HFF-Myc (cell line): ENCODE results near the gene PGC.

Experiments used
- DNase-seq: peaks from one replicate; pipeline ENCODE4 v3.0.0-alpha.2; 2011; ENCODE audit warnings: low read depth; ENCODE audit errors: extremely low read depth
- H3K4me3 ChIP-seq: replicated peaks from 2 replicates; pipeline ENCODE4 v1.5.1; 2011; ENCODE audit warnings: low read depth, mild to moderate bottlenecking, control low read depth, low read length
- TF ChIP-seq, protein P1 (sequence below): IDR thresholded peaks from 2 replicates; pipeline ENCODE4 v1.5.1; 2012; ENCODE audit warnings: mild to moderate bottlenecking, low read depth, low read length, control low read depth; ENCODE audit errors: missing control alignments

PGC gene

DNA sequence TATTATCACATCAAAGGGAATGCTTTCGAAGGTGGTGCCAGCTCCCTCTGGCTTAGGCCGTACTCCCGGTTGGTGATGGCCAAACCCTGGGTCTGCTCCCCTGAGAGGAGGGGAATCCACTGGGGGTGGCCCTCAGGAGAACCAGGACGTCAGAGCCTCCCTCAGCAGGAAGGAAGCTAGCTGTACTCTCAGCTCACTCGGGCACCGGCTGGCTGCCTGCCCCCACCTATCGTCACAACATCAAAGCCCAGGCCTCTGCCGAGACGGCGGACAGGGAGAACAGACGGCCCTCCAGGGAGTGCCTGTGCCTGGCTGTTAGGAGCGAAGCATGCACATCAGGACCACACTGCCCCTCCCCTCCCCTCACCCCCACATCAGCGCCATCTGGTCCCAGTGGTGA is 9.2 kb upstream of the PGC start:
- TF ChIP-seq, protein P1, sequence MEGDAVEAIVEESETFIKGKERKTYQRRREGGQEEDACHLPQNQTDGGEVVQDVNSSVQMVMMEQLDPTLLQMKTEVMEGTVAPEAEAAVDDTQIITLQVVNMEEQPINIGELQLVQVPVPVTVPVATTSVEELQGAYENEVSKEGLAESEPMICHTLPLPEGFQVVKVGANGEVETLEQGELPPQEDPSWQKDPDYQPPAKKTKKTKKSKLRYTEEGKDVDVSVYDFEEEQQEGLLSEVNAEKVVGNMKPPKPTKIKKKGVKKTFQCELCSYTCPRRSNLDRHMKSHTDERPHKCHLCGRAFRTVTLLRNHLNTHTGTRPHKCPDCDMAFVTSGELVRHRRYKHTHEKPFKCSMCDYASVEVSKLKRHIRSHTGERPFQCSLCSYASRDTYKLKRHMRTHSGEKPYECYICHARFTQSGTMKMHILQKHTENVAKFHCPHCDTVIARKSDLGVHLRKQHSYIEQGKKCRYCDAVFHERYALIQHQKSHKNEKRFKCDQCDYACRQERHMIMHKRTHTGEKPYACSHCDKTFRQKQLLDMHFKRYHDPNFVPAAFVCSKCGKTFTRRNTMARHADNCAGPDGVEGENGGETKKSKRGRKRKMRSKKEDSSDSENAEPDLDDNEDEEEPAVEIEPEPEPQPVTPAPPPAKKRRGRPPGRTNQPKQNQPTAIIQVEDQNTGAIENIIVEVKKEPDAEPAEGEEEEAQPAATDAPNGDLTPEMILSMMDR = no peak
- DNase-seq = no peak
- H3K4me3 ChIP-seq = no peak overlapping the region

DNA sequence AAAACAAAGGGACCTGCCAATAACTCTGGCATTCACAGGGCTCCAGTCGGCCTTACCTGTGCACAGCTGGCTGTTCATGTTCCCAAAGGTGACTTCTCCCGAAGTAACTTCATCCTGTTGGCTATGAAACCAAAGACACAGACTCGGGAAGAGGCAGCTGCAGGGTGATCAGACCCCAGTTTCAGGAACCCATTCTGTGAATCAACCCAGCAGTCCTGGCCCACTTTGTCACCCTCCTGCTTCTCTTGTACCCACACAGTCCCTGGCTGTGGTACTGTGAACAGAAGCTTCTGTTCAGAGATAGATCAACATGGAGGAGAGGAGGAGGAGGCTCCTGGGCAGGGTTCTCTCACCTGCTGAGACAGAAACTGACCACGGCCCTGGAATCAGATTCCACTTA is 8.7 kb upstream of the PGC start:
- DNase-seq = no peak
- TF ChIP-seq, protein P1 = no peak
- no peak overlapping the region for H3K4me3 ChIP-seq

GRCh38 chr6:41750374-41750773 is 3.2 kb upstream of the PGC start:
- DNase-seq = no peak
- no peak overlapping the region for H3K4me3 ChIP-seq
- TF ChIP-seq, protein P1 = no peak

DNA sequence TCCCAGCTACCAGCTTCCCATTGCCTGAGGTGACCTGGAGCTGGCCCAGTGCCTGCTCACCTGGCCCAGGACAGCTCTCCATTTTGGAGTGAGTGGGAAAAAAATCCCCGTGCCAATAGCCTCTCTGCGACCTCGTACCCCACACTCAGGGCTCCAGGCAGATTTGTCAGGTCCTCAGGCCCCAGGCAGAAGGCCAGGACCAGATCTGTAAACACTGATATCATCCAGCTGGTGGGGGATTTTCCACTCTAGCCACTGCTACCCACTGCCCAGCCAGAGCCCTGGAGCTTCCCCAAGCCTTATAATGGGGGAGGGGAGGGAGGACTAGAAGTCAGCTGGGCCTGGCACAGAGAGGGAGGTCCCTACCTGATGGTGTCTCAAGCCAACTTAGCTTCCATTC is 1.3 kb upstream of the PGC start:
- H3K4me3 ChIP-seq = no peak overlapping the region
- TF ChIP-seq, protein P1 = no peak
- no peak for DNase-seq

- no peak for DNase-seq
- no peak overlapping the region for H3K4me3 ChIP-seq
- TF ChIP-seq, protein P1 = no peak
Measured at GRCh38 chr6:41748102-41748477, 893 bp upstream of the PGC start.

DNA sequence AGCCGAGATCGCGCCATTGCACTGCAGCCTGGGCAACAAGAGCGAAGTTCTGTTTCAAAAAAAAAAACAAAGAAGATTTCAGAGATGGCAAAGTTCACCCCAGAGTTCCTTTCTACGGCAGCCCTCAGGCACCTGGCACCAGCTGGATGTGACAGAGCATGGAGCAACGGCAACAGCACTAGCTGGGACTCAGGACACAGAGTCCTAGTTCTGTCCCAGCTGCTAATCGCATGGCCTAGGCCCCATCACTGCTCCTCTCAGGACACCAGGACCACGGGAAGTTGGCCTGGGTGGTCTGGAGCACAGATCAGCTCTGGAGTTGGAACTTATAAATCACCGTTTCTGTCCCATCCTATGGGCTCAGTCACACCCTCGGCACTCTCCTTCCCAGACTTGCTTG is 1.1 kb downstream of the PGC start:
- TF ChIP-seq, protein P1 = no peak
- no peak overlapping the region for H3K4me3 ChIP-seq
- no peak for DNase-seq

GRCh38 chr6:41744236-41744787 is 2.9 kb downstream of the PGC start:
- TF ChIP-seq, protein P1 = no peak
- no peak for DNase-seq
- H3K4me3 ChIP-seq = no peak overlapping the region
